OCI-LY7 (cell line): ENCODE measurements around the gene DPYSL4. TPM values are rescaled to one million over a fixed set of nuclear protein-coding genes. Genes with fewer than 3 reads are reported as not detected.

Source experiments
- BruUV-seq: library from RNA; stranded (reverse); fragments of 400-500 nt; replicated peaks from 2 replicates; lab custom pipeline; 2021; lab: Mats Ljungman, UMichigan
- CTCF ChIA-PET: fragments of 300-600 bp; sonication (Branson Sonifier 250); formaldehyde crosslinking; loops from one replicate; lab custom pipeline; 2022; ENCODE audit warnings: antibody characterized with exemption; ENCODE audit not compliant: unreplicated experiment; lab: Charles Lee
- POLR2A ChIA-PET: fragments of 300-600 bp; sonication (Branson Sonifier 250); formaldehyde crosslinking; loops from one replicate; lab custom pipeline; 2022; ENCODE audit warnings: antibody characterized with exemption; lab: Charles Lee
- DNase-seq: peaks from one replicate; pipeline ENCODE4 v3.0.0-alpha.2; 2015; ENCODE audit warnings: low spot score
- H2AFZ ChIP-seq: fragments of 200-600 bp; sonication (generic), shearing (Covaris generic); 2 replicates; pipeline ENCODE4 v1.6.1; 2014; ENCODE audit warnings: mild to moderate bottlenecking, antibody characterized with exemption, low read length, moderate library complexity
- H3K27ac ChIP-seq: fragments of 200-600 bp; sonication (generic); 2 replicates; pipeline ENCODE4 v1.5.1; 2014; ENCODE audit warnings: mixed run types, low read depth, mild to moderate bottlenecking, moderate library complexity, low read length, inconsistent platforms; ENCODE audit not compliant: poor library complexity, severe bottlenecking
- H3K36me3 ChIP-seq: fragments of 200-600 bp; sonication (generic); 2 replicates; pipeline ENCODE4 v1.6.1; 2014; ENCODE audit warnings: mild to moderate bottlenecking, antibody characterized with exemption, low read length, moderate library complexity, mixed read lengths; ENCODE audit not compliant: insufficient read depth
- H3K4me1 ChIP-seq: fragments of 200-600 bp; sonication (generic); 2 replicates; pipeline ENCODE4 v1.5.1; 2014; ENCODE audit warnings: mild to moderate bottlenecking, low read length; ENCODE audit not compliant: insufficient read depth, poor library complexity, severe bottlenecking
- H3K4me2 ChIP-seq: fragments of 200-600 bp; sonication (generic); 2 replicates; pipeline ENCODE4 v1.6.1; 2014; ENCODE audit warnings: mild to moderate bottlenecking, low read length
- H3K4me3 ChIP-seq: fragments of 200-600 bp; sonication (generic); 2 replicates; pipeline ENCODE4 v1.5.1; 2014; ENCODE audit warnings: mild to moderate bottlenecking, low read depth, low read length; ENCODE audit not compliant: poor library complexity, severe bottlenecking
- H3K79me2 ChIP-seq: fragments of 200-600 bp; sonication (generic); 2 replicates; pipeline ENCODE4 v1.6.1; 2016; ENCODE audit warnings: low read depth, mild to moderate bottlenecking, low read length, moderate library complexity, mixed read lengths; ENCODE audit not compliant: insufficient read depth
- H3K9me2 ChIP-seq: fragments of 200-600 bp; sonication (generic); 2 replicates; pipeline ENCODE4 v1.6.1; 2016; ENCODE audit warnings: mild to moderate bottlenecking, low read length, mixed read lengths; ENCODE audit not compliant: insufficient read depth
- H3K9me3 ChIP-seq: fragments of 200-600 bp; sonication (generic); 2 replicates; pipeline ENCODE4 v1.6.1; 2014; ENCODE audit warnings: mild to moderate bottlenecking, mixed run types, low read length, mixed read lengths
- H4K20me1 ChIP-seq: fragments of 200-600 bp; sonication (generic); 2 replicates; pipeline ENCODE4 v1.6.1; 2014; ENCODE audit warnings: mild to moderate bottlenecking, antibody characterized with exemption, low read length, moderate library complexity, mixed read lengths; ENCODE audit not compliant: insufficient read depth
- EZH2phosphoT487 ChIP-seq: fragments of 200-600 bp; sonication (generic); IDR thresholded peaks from 2 replicates; pipeline ENCODE4 v1.6.1; 2018; ENCODE audit warnings: low read depth, borderline replicate concordance, mild to moderate bottlenecking, mixed run types, antibody characterized with exemption, low read length, moderate library complexity, mixed read lengths
- intact Hi-C: fragments of 100-400 bp; cut with micrococcal nuclease; formaldehyde crosslinking; loops from one replicate; pipeline ENCODE4 v1.10.0; 2022; ENCODE audit not compliant: unreplicated experiment
- total RNA-seq, 2 experiments: library from RNA; depleted of rRNA in 1 of 2; stranded (reverse); fragments of >200 nt in 1 of 2; shearing (Covaris generic) in 1 of 2; gene quantifications; 2 replicates each; pipeline ENCODE4 v1.2.3, GENCODE V29; 2014 to 2022
- TF ChIP-seq, protein P1 (sequence below): fragments of 200-600 bp; sonication (generic); conservative IDR thresholded peaks from 2 replicates; pipeline ENCODE4 v1.5.1; 2014; ENCODE audit warnings: mild to moderate bottlenecking, antibody characterized with exemption, low read length, moderate library complexity, mixed read lengths

The DPYSL4 gene
- total RNA-seq, 2 experiments from 2014 or later = not detected

DNA sequence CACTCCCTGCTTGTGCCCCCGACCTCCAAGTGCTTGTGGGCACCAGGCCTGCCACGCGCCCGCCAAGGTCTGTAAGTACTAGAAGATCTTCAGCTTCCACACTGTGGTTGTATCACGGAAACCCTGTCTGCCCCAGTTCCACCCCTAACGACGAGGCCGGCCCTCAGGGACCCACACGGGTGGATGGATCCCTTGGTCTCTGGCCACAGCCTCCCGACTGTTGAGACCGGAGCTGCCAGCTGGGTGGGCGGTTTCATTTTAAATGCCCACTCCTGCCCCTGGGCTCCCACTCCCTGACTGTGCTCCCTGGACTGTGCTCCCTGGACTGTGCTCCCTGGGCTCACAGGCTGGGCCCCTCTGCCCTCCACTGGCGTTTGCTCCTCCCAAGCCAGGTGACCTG is 50.1 kb downstream of the DPYSL4 start:
- CTCF ChIA-PET = no interaction called here
- Histone ChIP-seq H3K9me3 (no peaks in the 10 kb centered on the region), H3K4me1 (no peaks in the 10 kb centered on the region), H3K27ac (no peak overlapping the region), H4K20me1 (no peaks in the 10 kb centered on the region), H3K9me2 (no peaks in the 10 kb centered on the region), H3K79me2 (no peaks in the 10 kb centered on the region), H3K4me2 (no peak overlapping the region), H3K36me3 (no peaks in the 10 kb centered on the region), H2AFZ (no peak overlapping the region), H3K4me3 (no peak overlapping the region)
- DNase-seq = no peak
- TF ChIP-seq, protein P1, sequence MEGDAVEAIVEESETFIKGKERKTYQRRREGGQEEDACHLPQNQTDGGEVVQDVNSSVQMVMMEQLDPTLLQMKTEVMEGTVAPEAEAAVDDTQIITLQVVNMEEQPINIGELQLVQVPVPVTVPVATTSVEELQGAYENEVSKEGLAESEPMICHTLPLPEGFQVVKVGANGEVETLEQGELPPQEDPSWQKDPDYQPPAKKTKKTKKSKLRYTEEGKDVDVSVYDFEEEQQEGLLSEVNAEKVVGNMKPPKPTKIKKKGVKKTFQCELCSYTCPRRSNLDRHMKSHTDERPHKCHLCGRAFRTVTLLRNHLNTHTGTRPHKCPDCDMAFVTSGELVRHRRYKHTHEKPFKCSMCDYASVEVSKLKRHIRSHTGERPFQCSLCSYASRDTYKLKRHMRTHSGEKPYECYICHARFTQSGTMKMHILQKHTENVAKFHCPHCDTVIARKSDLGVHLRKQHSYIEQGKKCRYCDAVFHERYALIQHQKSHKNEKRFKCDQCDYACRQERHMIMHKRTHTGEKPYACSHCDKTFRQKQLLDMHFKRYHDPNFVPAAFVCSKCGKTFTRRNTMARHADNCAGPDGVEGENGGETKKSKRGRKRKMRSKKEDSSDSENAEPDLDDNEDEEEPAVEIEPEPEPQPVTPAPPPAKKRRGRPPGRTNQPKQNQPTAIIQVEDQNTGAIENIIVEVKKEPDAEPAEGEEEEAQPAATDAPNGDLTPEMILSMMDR = no peak
- no peak for TF ChIP-seq EZH2phosphoT487
- no TSS peak for BruUV-seq
- intact Hi-C loops = no loop called here
- POLR2A ChIA-PET = no interaction called here

DNA sequence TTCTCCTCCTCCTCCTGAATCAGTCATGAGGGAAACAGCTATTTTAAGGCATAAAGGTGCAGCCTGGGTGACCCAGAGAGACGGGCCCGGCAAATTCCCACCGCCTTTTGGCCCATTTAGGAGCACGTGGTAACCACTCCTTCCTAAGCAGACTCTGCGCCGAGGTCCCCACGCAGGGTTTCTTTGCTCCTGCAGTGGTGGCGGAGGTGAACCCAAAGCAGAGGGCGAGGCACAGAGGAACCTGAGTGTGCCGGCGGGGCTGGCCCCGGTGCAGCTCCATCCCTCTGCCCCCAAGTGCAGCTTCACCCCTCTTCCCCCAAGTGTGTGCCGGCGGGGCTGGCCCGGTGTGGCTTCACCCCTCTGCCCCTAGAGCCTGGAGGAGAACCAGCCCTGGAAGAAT is 50.6 kb downstream of the DPYSL4 start:
- no peak for DNase-seq
- Histone ChIP-seq H3K4me1 (no peaks in the 10 kb centered on the region), H3K9me3 (no peaks in the 10 kb centered on the region), H4K20me1 (no peaks in the 10 kb centered on the region), H3K4me3 (no peak overlapping the region), H3K79me2 (no peaks in the 10 kb centered on the region), H3K27ac (no peak overlapping the region), H2AFZ (no peak overlapping the region), H3K36me3 (no peaks in the 10 kb centered on the region), H3K9me2 (no peaks in the 10 kb centered on the region), H3K4me2 (no peak overlapping the region)
- no TSS peak for BruUV-seq
- ChIA-PET POLR2A (no interaction called here), CTCF (no interaction called here)
- intact Hi-C loops = no loop called here
- TF ChIP-seq, protein P1 = no peak
- no peak for TF ChIP-seq EZH2phosphoT487

DNA sequence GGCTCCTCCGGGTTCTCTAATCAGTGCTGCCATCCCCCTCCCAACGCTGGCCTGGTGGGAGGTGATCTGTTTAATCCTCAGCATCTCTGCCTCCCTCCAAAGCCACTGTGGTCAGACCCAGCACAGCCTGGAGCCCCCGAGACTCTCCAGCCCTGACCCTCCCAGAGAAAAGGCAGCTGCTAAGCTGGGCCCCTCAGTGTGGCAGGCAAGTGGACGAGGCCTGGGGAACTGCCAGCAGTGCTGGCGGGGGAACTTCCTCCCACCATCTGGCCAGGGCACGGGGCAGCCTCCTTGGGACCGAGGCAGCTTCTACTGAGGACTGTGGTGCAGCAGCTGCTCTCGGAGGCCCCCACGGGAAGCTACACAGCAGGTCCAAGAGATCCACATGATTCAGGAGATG is 51.1 kb downstream of the DPYSL4 start:
- Histone ChIP-seq H3K36me3 (no peaks in the 10 kb centered on the region), H3K4me3 (no peak overlapping the region), H4K20me1 (no peaks in the 10 kb centered on the region), H3K9me3 (no peaks in the 10 kb centered on the region), H3K4me1 (no peaks in the 10 kb centered on the region), H3K79me2 (no peaks in the 10 kb centered on the region), H3K27ac (no peak overlapping the region), H2AFZ (no peak overlapping the region), H3K9me2 (no peaks in the 10 kb centered on the region), H3K4me2 (no peak overlapping the region)
- TF ChIP-seq, protein P1 = no peak
- TF ChIP-seq EZH2phosphoT487 = no peak
- BruUV-seq = no TSS peak
- CTCF ChIA-PET = no interaction called here
- intact Hi-C loops = no loop called here
- DNase-seq = no peak
- POLR2A ChIA-PET = no interaction called here
